Stimulated activated CD4-positive, alpha-beta T cell treated with anti-CD3 and anti-CD28 coated beads, Interleukin-12 subunit alpha, Interleukin-12 subunit beta, amount 100 ng/mL, for 4 hours (primary cell): Measurements from ENCODE around the gene PADI3.

Experiments
- DNase-seq: peaks from one replicate; pipeline ENCODE4 v3.0.0-alpha.2; 2020

The PADI3 gene

DNA sequence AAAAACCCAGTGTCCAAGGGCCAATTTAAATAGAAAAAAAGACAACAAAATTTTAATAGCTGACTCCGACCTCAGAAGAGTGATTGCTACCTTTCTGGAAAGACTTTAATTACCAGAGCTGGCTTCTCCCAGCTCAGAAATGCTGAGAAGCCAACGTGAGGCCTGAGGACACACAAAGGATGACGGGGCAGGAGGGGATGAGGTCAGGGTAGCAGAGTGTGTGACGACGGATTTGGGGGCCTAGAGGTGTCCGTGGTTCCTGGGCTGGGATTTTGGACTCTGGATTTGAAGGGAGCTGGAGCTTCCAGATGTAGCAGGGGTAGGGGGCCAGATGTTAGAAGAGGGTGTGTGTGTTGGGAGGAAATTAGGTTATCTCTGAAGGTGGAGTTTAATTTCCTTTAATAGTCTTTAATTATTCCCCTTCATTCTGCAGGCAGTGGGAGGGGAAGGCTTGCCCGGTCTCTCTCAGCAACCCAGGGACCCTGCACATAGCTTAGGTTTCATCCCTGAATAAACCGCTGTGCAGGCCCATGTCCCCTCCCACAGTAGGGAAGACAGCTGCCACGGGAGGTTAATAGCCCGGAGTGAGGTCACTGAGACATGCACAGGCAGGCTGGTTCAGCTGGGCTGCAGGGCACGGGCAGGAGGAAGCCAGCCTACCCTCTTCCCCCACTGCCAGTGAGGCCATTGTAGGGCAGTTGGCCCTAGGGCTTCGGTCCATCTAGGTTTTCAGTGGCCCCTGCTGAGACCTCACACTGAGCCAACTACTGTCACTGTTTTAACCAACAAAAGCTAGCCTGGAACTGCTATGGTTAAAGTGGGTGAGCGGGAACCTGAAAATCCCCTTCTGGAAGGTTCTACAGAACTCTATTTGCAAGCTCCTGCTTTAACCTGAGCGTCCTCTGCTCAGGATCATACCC lies 3.8 kb upstream of the PADI3 start:
- no peak for DNase-seq

DNA sequence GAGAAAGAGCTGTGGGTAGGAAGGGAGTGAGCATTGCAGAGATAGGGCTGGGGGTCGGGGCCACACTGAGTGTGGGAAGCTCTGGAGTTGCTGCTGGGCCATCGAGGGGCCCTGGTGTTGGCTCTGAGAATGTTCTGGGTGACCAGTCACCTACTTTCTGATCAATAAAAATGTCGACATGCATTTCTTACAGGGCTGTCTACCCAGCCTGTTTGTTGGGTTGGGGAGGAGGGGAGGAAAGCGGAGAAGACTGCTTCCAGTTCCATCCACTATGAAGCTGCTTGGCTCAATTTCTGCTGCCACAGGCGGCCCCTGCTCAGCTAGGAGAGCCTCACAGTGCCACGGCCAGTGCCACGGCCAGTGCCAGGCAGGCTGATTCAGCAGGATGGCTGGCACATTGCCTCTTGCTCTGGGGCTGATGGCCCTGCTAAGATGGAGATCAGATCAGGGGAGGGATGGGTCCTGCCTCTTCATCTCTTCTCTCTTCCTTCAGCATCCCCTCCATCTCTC lies 3.0 kb upstream of the PADI3 start:
- no peak for DNase-seq

DNA sequence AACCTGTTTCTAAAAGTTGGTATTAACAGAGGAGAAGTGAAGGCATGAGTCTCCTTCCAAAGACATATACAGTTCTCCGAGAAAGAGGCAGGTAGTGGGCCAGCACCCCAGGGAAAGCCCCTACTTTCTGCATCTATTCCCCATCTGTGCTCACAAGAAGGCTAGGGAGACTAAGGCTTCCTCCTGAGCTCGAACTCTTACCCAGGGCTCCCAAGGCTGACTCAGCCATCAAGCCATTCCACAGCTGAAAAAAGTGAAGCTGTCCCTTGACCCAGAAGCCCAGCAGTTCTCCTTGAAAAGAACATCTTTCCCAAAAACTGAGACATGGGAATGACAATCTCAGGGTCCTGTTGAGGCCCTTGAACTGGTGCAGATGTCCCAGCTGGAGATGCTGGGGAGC lies 1.9 kb upstream of the PADI3 start:
- DNase-seq: no peak

DNA sequence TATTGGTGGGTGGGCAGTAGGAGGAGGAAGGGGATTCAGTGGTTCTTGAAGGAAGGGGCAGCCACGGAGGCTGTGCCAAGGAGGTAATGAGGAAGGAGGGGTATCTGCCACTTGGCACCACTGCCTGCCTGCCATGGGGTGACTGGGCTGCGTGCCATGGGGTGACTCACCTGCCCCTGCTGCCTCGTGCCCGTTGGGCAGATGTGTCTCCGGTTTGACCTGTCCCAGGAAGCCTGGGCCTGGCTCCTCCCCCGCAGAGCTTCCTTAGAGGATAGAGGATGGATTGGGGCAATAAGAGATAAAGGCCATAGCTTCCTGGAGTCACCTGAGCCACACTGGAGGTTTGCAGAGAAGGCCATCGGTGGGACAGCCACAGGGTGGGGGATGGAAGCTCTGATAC lies 1.7 kb downstream of the PADI3 start:
- no peak for DNase-seq

DNA sequence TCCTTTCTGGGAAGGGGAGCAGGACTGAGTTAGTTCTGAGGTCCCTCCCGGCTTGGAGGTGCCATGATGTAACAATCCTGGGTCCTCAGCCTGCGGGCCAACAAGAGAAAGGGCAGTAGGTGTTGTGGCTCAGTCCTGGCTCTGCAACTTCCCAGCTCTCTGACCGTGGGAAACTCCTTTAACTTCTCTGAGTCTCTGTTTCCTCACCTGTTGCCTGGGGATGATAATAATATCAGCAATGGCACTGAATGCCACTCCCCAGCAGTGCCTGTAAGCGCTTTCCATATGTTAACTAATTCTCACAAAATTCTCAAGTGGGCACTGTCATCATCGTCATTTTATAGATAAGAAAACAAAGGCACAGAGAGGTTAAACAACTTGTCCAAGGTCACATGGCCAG lies 2.3 kb downstream of the PADI3 start:
- no peak for DNase-seq

DNA sequence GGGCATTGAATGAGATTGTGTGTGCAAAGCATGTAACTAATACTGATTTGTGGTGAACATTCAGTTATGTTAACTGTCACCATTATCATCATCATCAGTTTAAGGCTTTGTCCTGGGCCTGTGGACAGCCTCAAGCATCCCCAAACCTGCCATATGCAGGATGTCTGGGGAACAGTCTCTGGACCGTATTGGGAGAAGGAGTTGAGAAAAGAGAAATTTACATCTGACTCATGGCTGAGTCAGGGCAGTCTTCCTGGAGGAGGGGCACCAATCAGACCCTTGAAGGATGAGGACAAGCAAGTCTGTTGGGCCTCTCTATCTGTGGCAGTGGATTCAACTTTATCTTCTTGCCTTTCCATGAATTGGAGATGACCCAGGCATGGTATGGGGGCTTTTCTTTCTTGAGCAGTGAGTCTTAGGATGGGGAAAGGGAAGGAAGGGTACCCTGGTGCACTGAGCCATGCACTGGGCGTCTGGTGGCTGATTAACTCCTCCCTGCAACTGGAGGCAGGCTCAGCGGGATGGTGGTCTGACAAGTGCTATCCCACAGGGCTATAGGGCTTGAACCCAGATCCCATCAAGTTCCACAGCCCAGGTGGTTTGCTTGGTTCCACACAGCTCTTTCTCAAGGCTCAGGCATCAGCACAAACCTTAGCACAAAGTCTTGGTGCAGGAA lies 2.9 kb downstream of the PADI3 start:
- no peak for DNase-seq

DNA sequence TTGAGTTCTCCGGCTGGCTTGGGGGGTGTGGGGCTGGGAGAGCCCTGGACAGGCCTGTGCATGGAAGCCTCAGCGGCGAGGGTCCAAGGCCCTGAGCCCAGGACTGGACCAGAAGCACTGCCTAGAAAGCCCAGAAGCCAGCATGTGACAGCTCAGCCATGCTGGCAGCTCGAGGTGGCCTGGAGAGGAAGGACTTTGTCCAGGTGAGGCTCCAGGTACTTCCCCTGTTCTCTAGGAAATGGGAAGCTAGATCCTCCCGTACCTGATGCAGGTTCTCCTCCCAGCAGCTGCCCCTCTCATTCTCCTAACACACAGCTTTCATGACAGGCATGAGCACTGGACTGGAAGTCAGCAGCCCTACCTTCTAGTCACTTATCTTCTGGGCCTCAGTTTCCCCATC lies 6.4 kb downstream of the PADI3 start:
- DNase-seq: no peak

DNA sequence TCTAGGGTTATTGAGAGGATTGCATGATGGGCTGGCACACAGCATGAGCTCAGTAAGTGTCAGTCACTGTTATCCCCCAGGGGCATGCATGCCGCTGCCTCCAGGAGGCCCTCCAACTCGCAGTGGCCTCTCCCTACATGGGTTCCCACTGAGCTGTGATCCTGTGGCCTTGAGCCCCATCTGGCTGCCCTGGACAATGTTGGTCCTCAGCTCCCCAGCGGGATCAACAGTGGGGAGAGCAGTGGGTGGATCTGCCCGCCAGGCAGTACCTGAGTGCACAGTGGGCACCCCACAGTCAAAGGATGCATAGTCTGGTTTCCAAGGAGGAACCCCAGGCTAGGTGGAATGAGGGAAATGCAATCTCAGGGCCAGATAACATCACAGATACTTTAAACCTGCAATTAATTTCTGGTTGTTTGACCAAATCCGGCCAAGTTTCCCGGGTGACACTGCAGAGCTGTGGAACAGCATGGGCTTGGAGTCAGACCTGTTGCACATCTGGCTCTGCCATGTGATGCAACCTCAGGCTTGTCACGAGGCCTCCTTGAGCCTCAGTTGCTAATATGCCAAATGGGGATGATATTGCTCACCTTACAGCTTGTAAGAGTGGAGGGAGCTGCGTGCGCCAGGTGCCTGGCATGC lies 9.3 kb downstream of the PADI3 start:
- DNase-seq: no peak

DNA sequence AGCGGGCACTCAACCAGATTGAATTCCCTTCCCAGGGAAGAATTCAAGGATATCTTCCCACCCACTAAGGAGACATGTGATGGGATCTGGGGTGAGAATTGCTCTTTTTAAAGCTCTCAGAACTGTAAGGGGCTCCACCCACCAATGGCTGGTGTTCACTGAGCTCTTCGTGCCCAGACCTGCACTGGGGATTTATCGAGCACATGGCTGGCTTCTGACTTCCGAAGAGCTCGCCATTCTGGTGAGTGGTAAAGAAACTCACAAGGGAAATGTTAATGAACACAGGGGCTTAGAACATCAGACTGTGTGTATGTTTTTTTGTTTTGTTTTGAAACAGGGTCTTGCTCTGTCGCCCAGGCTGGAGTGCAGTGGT lies 9.8 kb downstream of the PADI3 start:
- no peak for DNase-seq

DNA sequence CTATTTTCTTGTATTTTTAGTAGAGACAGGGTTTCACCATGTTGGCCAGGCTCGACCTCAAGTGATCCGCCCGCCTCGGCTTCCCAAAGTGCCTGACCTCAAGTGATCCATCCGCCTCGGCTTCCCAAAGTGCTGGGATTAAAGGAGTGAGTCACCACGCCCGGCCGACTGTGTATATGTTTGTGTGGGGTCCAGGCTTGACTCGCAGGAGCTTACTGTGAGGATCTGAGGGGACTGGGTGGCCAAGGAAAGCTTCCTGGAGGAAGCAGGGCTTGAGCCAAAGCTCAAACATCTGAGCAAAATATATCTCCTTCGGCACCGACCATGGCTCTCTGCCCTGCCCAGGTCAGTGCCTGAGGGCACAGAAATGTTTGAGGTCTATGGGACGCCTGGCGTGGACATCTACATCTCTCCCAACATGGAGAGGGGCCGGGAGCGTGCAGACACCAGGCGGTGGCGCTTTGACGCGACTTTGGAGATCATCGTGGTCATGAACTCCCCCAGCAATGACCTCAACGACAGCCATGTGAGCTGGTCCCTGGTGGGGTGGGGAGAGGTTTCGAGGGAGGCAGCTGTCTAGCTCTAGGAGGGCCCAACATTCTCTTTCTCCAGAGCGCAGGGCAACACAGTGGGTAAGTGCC lies 10.5 kb downstream of the PADI3 start:
- DNase-seq: no peak

DNA sequence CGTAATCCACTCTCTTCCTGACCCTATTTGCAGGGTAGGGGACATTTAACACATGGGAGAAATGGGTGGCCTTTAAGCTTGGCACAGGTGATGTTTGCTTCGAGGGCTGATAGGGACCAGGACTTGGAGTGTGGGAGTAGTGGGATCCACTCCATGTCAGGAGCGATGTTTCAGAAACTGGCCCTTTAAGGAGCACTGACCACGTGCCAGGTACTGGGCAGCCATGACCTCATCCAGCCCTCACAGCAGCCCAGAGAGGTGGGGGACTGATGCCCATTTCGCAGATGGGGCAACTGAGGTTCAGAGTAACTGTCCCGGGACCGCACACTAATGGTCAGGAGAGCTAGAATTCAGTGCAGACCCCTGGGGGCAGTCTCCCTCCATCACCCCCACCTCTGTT lies 11.4 kb downstream of the PADI3 start:
- DNase-seq: no peak

DNA sequence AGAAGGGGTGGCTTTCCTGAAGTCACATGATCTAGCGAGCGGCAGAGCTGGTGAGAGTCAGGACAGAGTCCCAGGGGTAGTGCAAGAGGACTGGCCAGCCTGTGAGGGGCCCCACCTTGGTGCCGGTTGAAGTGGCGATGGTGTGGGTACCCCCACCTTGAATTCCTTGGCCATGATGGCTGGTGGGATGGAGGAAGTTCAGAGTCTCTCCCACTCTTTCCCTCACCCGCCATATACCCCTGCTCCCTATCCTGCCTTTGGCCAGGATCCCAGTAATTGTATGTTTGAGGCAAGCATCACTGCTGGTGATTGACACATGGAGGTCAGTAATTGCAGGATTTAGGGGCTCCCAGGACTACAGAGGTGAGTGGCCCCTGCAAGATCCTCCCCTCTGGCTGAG lies 11.8 kb downstream of the PADI3 start:
- no peak for DNase-seq

DNA sequence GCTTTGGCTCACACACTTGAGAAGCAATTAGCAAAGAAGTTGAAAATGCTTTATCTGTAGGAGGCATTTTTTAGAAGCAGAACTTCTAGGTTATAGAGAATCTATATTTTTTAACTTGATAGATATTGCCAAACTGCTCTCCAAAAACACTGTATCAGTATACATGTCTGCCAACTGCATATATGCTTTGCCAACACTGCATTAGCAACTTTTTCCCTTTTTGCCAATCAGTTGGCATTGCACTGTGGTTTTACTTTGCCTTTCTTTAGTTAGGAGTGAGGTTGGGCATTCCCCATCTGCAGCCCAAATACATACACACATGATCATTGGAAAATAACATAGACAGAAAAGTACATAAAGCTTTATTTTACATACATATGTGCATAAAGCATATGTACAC lies 15.0 kb downstream of the PADI3 start:
- DNase-seq: no peak

DNA sequence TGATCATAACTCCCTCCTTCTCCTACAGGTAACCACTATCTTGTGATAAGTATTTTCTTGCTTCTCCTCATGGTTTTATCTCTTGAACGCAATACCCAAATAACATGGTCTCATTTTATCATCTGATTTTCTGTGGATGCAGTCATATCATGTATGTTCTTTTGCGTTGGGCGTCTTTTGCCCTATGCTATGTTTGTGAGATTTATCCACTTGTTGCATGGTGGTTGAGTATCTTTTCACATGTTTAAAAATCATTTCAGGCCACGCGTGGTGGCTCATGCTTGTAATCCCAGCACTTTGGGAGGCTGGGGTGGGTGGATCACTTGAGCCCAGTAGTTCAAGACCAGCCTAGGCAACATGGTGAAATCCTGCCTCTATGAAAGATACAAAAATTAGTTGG lies 15.6 kb downstream of the PADI3 start:
- no peak for DNase-seq

DNA sequence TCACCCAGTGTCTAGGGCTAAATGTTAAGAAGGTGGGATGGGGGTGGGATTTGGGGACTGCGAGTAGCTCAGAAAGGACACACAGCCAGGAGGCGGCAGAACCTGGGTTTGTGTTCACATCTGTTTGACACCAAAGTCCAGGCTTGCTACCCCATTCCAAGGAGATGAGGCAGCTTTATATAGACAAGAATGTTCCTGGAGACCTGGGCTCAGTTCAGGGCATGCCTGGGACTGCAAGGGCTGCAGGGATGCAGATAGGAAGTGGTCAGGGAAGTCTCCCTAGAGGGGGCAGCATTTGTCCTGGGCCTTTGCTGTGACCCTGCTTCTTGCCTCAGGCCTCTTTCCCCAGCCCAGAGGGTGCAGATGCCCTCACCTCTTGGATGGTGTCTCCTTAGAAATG lies 16.3 kb downstream of the PADI3 start:
- no peak for DNase-seq

DNA sequence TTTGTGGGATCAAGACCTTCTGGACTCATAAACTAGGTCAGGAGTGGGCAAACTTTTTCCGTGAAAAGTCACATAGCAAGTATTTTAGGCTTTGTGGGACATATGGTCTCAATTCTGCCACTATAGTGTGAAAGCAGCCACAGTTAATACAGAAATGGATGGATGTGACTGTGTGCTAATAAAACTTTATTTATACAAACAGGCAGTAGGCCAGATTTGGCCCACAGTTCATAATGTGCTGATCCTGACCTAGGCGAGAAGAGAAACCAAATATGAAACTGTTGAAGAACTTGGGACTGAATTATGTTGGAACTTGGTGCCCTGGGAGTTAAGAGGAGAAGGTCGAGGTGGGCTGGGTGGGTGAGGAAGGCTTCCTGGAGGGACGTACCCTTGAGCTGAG lies 17.1 kb downstream of the PADI3 start:
- no peak for DNase-seq

DNA sequence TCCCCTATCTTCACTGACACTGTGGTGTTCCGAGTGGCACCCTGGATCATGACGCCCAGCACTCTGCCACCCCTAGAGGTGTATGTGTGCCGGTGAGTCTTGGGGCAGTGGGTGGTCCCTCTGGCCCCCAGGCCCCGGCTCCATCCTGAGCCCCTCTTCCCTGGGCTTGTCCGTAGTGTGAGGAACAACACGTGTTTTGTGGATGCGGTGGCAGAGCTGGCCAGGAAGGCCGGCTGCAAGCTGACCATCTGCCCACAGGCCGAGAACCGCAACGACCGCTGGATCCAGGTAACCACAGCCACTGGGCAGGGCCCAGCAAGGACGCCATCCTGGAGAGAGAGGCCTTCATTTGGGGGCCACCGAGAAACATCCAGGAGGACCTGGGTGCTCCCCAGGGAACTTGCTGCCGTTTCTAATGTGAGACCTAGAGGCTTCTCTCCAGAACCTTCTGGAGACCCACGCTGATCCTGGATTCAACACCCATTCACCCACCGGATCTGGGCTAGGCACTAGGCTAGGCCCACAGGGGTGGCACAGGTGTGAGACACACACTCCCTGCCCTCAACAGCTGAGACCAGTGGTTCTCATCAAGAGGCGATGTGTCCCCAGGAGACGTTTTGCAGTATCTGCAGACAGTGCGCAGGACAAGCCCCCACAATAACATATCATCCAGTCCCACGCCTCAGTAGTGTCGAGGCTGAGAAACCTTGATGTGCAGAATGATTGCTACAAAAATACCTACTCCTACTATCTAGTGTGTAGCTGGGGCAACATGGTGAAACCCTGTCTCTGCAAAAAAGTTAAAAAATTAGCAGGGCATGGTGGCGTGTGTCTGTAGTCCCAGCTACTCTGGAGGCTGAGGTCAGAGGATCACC lies 22.2 kb downstream of the PADI3 start:
- DNase-seq: no peak

DNA sequence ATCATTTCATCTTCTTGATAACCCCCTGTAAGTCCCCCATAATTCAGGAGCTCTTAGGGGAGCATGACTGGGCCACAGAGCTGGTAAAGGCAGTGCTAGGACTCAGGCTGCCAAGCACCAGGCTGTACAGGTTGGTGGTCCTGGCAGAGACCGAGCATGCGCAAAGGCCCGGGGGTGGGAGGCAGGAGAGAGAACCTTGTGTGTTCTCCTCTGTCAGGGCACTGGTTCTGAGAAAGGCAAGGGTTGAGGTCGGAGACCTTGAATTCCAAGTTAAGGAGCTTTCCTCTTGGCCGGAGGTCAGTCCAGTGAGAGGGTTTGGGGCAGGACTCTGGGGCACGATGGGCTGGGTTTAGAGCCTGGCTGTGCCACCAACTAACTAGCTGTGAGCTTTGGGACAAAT lies 23.2 kb downstream of the PADI3 start:
- no peak for DNase-seq

DNA sequence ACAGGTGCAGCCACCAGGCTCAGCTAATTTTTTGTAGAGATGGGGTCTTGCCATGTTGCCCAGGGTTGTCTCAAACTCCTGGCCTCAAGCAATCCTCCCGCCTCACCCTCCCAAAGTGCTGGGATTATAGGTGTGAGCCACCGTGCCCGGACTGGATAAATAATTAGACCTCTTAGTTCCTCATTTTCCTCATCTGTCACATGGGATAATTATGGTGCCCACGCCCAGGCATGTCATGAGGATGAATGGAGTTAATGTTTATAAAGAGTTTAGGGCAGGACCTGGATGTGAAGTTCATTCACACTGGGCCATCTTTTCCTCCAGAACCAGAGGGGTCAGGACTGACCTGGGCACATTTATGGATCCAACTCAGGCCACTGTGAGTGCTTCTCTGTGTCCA lies 23.7 kb downstream of the PADI3 start:
- no peak for DNase-seq

DNA sequence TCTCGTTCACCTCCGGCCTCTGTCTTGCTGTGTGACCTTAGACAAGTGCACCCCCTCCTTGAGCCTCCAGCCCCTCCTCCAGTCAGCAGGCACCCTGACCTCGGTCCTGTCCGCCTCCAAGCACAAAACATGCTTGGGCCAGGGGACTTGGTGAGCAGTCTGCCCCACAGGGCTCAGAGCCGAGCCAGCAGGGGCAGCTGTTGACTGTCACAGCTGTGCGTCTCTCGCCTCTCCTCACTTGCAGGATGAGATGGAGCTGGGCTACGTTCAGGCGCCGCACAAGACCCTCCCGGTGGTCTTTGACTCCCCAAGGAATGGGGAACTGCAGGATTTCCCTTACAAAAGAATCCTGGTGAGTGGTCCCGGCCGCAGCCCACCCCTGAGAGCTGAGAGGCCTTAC lies 24.2 kb downstream of the PADI3 start:
- no peak for DNase-seq

DNA sequence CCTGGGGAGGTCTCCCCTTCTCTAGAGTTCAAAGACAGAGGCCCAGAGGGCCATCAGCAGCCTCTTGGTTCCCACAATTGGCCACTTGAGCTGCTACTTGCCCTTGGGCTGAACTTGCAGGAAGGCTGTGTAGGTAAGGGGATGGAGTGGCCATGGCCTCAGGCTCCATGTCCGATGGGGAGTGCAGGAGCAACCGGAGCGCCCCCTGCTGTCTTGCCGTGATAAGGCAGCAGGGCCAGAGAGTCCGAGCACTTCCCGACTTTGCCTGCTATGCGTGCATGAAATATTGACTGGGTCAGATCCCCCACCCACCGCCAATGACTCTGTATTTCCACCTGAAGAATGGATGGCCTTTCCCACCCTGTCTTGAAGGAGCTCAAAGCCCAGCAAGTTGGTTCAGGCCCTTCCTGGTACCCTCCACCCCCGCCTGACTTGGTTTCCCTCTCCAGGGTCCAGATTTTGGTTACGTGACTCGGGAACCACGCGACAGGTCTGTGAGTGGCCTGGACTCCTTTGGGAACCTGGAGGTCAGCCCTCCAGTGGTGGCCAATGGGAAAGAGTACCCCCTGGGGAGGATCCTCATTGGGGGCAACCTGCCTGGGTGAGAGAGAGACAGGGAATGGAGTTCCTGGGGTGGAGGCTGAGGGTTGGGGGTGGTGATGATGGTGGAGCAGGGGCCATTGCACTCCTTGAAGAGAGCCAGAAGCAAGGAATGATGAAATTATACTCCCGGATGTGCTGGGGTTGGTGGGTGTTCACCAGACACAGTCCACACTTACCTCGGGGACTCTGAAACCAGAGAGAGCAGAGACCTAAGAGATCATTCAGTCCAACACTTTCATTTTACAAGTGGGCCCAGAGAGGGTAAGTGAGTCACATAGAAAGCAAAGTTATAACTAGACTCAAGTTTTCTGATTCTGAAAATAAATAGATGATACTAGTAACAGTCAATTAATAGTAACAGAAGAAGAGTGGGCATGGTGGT lies 25.6 kb downstream of the PADI3 start:
- DNase-seq: peak; percentile 8
